NCI-H748 (cell line): Measurements from ENCODE around the gene OGFR.

Experiments used
- DNase-seq: peaks from one replicate; lab custom pipeline; 2025; ENCODE audit not compliant: unreplicated experiment; lab: John Stamatoyannopoulos, UW

The OGFR gene

GRCh38 chr20:62769346-62770071 lies 35.1 kb upstream of the OGFR start:
- no peak for DNase-seq

- no peak for DNase-seq
Observed at GRCh38 chr20:62770111-62770910, 34.3 kb upstream of the OGFR start.

- DNase-seq: no peak
Observed at GRCh38 chr20:62770916-62771315, 33.7 kb upstream of the OGFR start.

- no peak for DNase-seq
Observed at GRCh38 chr20:62771396-62772102, 33.1 kb upstream of the OGFR start.

- no peak for DNase-seq
Observed at GRCh38 chr20:62772103-62772611, 32.5 kb upstream of the OGFR start.

GRCh38 chr20:62772619-62772989 lies 32.0 kb upstream of the OGFR start:
- DNase-seq: no peak

GRCh38 chr20:62772990-62773844 lies 31.4 kb upstream of the OGFR start:
- no peak for DNase-seq

GRCh38 chr20:62773845-62774714 lies 30.6 kb upstream of the OGFR start:
- DNase-seq: peak; percentile 57

GRCh38 chr20:62774762-62775161 lies 29.9 kb upstream of the OGFR start:
- DNase-seq: no peak

- DNase-seq: no peak
Observed at GRCh38 chr20:62775206-62775605, 29.4 kb upstream of the OGFR start.

- no peak for DNase-seq
Observed at GRCh38 chr20:62776035-62776691, 28.5 kb upstream of the OGFR start.

GRCh38 chr20:62776692-62777527 lies 27.7 kb upstream of the OGFR start:
- peak; percentile 33 for DNase-seq

- DNase-seq: no peak
Observed at GRCh38 chr20:62777528-62777830, 27.2 kb upstream of the OGFR start.

- DNase-seq: no peak
Observed at GRCh38 chr20:62778058-62778457, 26.6 kb upstream of the OGFR start.

GRCh38 chr20:62778601-62779416 lies 25.8 kb upstream of the OGFR start:
- no peak for DNase-seq

- no peak for DNase-seq
Observed at GRCh38 chr20:62779417-62779685, 25.3 kb upstream of the OGFR start.

GRCh38 chr20:62780204-62780603 lies 24.4 kb upstream of the OGFR start:
- DNase-seq: peak; percentile 53

- peak; percentile 63 for DNase-seq
Observed at GRCh38 chr20:62780696-62781095, 23.9 kb upstream of the OGFR start.
